Measurements from ENCODE around the gene TENT4A.

The TENT4A gene

GRCh38 chr5:6792376-6792775 is 79.1 kb downstream of the TENT4A start:
- ChIA-PET POLR2A (no interaction called here), CTCF (interaction anchor here (1.0 kb wide), 1 partner anchor 8 kb away, joined by 3 read pairs; no protein-coding TSS in a partner anchor)
- no peak for DNase-seq (ENCODE audit: extremely low spot score)
- no peak for TF ChIP-seq CTCF (IDR thresholded peaks at IDR 0.05; ENCODE audit: control extremely low read depth, extremely low read depth, low read depth, missing control alignments)

GRCh38 chr5:6792911-6793471 is 79.8 kb downstream of the TENT4A start:
- no peak for DNase-seq (ENCODE audit: extremely low spot score)
- ChIA-PET CTCF (interaction anchor here (0.9 to 1.0 kb wide), 2 partner anchors 9 to 29 kb away, joined by 3 to 5 read pairs; no protein-coding TSS in a partner anchor), POLR2A (no interaction called here)
- no peak for TF ChIP-seq CTCF (IDR thresholded peaks at IDR 0.05; ENCODE audit: control extremely low read depth, extremely low read depth, low read depth, missing control alignments)

- CTCF ChIA-PET, result interaction anchor here (1.3 kb wide), 1 partner anchor 14 kb away, joined by 3 read pairs; no protein-coding TSS in a partner anchor
Measured at GRCh38 chr5:6801236-6801635, 88.0 kb downstream of the TENT4A start.

GRCh38 chr5:6803981-6804550 is 90.8 kb downstream of the TENT4A start:
- no peak for TF ChIP-seq CTCF (IDR thresholded peaks at IDR 0.05; ENCODE audit: control extremely low read depth, extremely low read depth, low read depth, missing control alignments)
- ChIA-PET CTCF (interaction anchor here (2.5 to 3.5 kb wide), 2 partner anchors 16 to 23 kb away, joined by 10 to 13 read pairs; no protein-coding TSS in a partner anchor), POLR2A (no interaction called here)
- DNase-seq (ENCODE audit: extremely low spot score), result no peak

More at GRCh38 chr5:6801236-6801635, 88.0 kb downstream of the TENT4A start:
- POLR2A ChIA-PET, result no interaction called here
- no peak for TF ChIP-seq CTCF (IDR thresholded peaks at IDR 0.05; ENCODE audit: control extremely low read depth, extremely low read depth, low read depth, missing control alignments)
- no peak for DNase-seq (ENCODE audit: extremely low spot score)

- POLR2A ChIA-PET, result no interaction called here
- TF ChIP-seq CTCF (IDR thresholded peaks at IDR 0.05; ENCODE audit: control extremely low read depth, extremely low read depth, low read depth, missing control alignments), result no peak
- no peak for DNase-seq (ENCODE audit: extremely low spot score)
- CTCF ChIA-PET, result interaction anchor here (3.5 kb wide), 1 partner anchor 24 kb away, joined by 13 read pairs; no protein-coding TSS in a partner anchor
Measured at GRCh38 chr5:6804766-6805501, 91.7 kb downstream of the TENT4A start.

- POLR2A ChIA-PET, result no interaction called here
- no peak for TF ChIP-seq CTCF (IDR thresholded peaks at IDR 0.05; ENCODE audit: control extremely low read depth, extremely low read depth, low read depth, missing control alignments)
- CTCF ChIA-PET, result no interaction called here
- no peak for DNase-seq (ENCODE audit: extremely low spot score)
Measured at GRCh38 chr5:6805841-6806240, 92.6 kb downstream of the TENT4A start.
